ENCODE measurements around the gene M1AP. TPM values are rescaled to one million over a fixed set of nuclear protein-coding genes. Genes with fewer than 3 reads are reported as not detected.
A peak's percentile ranks its signal among the peaks of the same experiment; 100 is the strongest.

M1AP gene
- total RNA-seq, 2 experiments from 2014 or later = not detected

DNA sequence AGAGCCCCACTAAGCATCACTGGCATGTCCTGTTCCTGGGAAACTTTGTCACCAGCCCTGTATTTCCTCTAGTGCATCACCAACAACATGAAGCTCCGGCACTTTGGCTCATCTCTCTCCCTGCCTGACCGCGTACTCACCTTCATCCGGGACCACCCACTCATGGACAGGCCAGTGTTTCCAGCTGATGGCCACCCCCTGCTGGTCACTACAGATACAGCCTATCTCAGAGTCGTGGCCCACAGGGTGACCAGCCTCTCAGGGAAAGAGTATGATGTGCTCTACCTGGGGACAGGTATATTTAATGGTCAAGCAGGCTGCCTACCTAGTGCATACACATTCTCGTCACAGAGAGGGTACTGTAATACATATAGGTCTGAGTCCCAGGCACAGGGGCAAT is 27.0 kb upstream of the M1AP start:
- POLR2A ChIA-PET = no interaction called here
- DNase-seq = no peak
- Mint-ChIP-seq H3K27me3 (no peaks in the 10 kb centered on the region), H3K4me3 (no peak overlapping the region), H3K36me3 (ENCODE audit: low read depth) (peaks cover 9% of the 10 kb centered on the region), H3K4me1 (no peaks in the 10 kb centered on the region), H3K27ac (no peak overlapping the region), H3K9me3 (no peaks in the 10 kb centered on the region)
- CTCF ChIA-PET = interaction anchor here (1.4 kb wide), 1 partner anchor 16 kb away, joined by 3 read pairs; no protein-coding TSS in a partner anchor

DNA sequence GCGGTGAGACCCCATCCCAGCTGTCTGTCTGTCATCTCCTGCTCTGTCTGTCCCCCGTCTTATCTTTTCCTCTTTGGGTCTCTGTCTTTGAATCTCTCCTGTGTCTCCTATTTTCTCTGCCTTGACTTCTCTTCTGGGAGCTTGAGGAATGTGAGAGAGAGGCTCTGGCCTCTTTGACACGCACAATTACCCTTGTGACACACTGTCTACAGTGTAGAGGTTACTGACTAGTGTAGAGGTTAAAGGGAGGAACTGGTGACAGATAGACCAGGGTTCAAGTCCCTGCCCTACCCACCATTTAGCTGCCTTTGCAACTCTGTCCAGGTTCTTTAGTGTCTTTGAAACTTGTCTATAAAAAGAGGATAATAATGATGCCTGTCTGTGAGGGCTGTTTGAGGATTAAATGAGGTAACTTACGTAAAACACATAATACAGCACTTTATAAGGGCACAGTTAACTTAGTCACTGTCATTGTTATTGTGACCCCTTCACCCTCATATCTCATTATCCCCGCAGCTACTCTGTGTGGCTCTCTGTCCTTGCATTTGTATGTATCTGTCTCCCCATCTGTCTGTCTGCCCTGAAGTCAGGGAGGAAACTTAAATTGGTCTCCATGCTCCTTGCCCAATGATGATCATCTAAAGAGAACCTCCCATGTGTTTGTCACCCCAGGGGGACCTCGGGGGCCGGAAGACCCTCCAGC is 25.8 kb upstream of the M1AP start:
- Mint-ChIP-seq H3K36me3 (ENCODE audit: low read depth) (peaks cover 9% of the 10 kb centered on the region), H3K4me1 (no peaks in the 10 kb centered on the region), H3K9me3 (no peaks in the 10 kb centered on the region), H3K4me3 (no peak overlapping the region), H3K27me3 (no peaks in the 10 kb centered on the region), H3K27ac (no peak overlapping the region)
- ChIA-PET POLR2A (no interaction called here), CTCF (no interaction called here)
- DNase-seq = no peak

DNA sequence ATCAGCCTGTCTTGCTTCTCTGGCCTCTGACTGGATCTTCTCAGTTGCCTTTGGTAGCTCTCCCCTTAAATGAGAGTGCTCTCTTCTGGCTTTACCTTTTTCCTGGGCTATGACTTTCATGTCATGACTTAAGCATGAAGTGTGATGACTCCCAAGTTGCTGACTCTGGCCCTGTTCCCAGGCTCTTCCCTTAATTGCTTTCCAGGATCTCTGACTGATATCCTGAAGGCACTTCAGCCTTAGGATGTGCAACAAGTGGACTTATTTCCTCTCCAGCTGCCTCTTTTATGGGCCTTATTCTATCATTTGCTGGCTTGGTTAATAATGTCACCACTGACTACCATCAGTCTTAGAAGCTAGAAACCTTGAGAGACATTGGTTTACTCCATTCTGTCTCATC is 23.3 kb upstream of the M1AP start:
- Mint-ChIP-seq H3K4me1 (no peaks in the 10 kb centered on the region), H3K4me3 (no peak overlapping the region), H3K36me3 (ENCODE audit: low read depth) (peaks cover 7% of the 10 kb centered on the region), H3K9me3 (no peaks in the 10 kb centered on the region), H3K27ac (no peak overlapping the region), H3K27me3 (no peaks in the 10 kb centered on the region)
- ChIA-PET POLR2A (no interaction called here), CTCF (no interaction called here)
- no peak for DNase-seq

DNA sequence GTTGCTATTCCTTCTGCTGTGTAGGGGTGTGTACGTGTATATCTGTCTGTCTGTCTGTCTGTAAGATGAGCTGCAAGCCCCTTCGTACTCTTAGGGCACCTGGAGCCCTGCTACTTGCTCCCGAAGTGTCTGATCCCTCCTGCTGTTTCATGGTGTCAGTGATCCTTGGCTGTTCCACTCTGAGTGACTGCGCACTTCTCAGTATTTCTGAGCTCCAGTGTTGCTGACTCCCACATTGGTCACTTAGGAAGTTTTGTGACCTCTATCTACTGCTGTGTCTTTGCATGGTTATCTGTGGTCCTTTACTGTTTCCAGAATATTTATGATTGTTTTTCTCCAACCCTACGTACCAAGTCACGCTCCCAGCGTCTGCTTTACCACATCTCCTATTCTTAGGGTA is 22.1 kb upstream of the M1AP start:
- no peak overlapping the region for H3K4me3 Mint-ChIP-seq
- ChIA-PET CTCF (no interaction called here), POLR2A (no interaction called here)
- DNase-seq = no peak
- no peaks in the 10 kb centered on the region for H3K27me3 Mint-ChIP-seq
- H3K27ac Mint-ChIP-seq = no peak overlapping the region
- no peaks in the 10 kb centered on the region for H3K36me3 Mint-ChIP-seq (ENCODE audit: low read depth)
- H3K4me1 Mint-ChIP-seq = no peaks in the 10 kb centered on the region
- H3K9me3 Mint-ChIP-seq = no peaks in the 10 kb centered on the region

DNA sequence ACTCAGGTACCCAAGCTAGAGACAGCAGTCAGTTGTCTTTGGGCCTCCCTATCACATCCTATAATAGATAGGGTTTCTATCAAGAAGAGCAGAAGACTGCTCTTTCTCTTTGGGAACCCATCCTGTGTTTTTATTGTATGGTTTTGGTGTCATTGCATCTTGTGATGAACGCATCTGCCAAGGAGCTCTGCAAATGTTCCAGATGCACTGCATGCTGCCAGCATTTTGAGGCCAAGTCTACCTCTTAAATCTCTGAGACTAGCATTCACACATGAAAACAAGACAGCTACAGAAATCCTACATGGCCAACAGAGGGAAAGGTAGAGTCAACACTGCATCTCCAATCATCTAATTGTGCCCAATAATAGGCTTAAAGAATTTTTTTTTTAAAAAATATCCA is 20.0 kb upstream of the M1AP start:
- H3K36me3 Mint-ChIP-seq (ENCODE audit: low read depth) = no peaks in the 10 kb centered on the region
- no peaks in the 10 kb centered on the region for H3K27me3 Mint-ChIP-seq
- H3K27ac Mint-ChIP-seq = no peak overlapping the region
- no peaks in the 10 kb centered on the region for H3K9me3 Mint-ChIP-seq
- CTCF ChIA-PET = interaction anchor here (0.7 to 1.2 kb wide), 2 partner anchors 27 to 97 kb away, joined by 3 read pairs; no protein-coding TSS in a partner anchor
- POLR2A ChIA-PET = no interaction called here
- H3K4me1 Mint-ChIP-seq = no peaks in the 10 kb centered on the region
- no peak overlapping the region for H3K4me3 Mint-ChIP-seq
- DNase-seq = no peak

DNA sequence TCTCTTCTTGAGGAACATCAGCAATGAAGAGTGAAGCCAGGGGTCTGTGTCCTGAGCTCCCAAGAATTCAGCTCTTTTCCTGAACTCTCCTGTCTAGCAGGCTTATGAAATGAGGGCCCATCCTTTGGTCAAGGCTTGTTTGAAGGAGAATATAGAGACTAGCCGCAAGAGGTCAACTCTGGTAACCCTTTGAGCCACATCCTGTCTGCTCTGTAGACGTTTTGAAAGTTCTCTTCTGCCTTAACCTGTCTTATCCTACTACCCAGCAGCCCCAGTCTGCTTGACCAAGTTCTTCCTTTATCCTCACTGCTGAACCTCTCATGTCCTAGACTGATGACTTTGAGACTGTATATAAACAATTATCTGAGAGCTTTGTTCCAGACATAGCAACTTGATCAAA is 11.3 kb upstream of the M1AP start:
- no peak overlapping the region for H3K4me3 Mint-ChIP-seq
- POLR2A ChIA-PET = no interaction called here
- DNase-seq = no peak
- CTCF ChIA-PET = no interaction called here
- peaks cover 11% of the 10 kb centered on the region for H3K4me1 Mint-ChIP-seq
- H3K27ac Mint-ChIP-seq = no peak overlapping the region
- H3K36me3 Mint-ChIP-seq (ENCODE audit: low read depth) = no peaks in the 10 kb centered on the region
- H3K27me3 Mint-ChIP-seq = peaks cover 7% of the 10 kb centered on the region
- no peaks in the 10 kb centered on the region for H3K9me3 Mint-ChIP-seq

- Mint-ChIP-seq H3K4me1 (peaks cover 13% of the 10 kb centered on the region), H3K27me3 (peaks cover 7% of the 10 kb centered on the region), H3K9me3 (no peaks in the 10 kb centered on the region), H3K4me3 (no peak overlapping the region), H3K36me3 (ENCODE audit: low read depth) (no peaks in the 10 kb centered on the region), H3K27ac (no peak overlapping the region)
- ChIA-PET CTCF (no interaction called here), POLR2A (no interaction called here)
- no peak for DNase-seq
Measured at GRCh38 chr2:74658516-74658915, 10.4 kb upstream of the M1AP start.

DNA sequence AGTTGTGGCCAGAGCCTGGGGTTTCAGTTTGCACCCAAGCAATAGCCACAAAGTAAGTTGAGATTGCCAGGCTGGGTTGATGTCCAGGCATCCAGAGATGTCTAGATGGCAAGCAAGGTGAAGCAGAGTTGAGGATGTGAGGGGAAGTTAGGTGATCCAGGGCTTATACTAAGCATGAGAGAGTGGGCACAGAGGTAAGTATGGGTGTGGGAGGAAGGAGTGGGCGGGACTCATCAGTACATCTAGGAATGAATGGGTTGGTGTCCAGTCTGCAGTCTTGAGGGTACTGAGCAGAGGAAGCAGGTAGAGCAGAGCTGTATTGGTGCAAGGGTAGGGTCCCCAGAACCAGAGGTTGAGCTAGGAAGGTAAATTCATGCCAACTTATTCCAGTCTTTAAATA is 7.4 kb upstream of the M1AP start:
- H3K4me3 Mint-ChIP-seq = peak overlapping the region; percentile 31
- peaks cover 9% of the 10 kb centered on the region for H3K27me3 Mint-ChIP-seq
- no peak overlapping the region for H3K27ac Mint-ChIP-seq
- no peaks in the 10 kb centered on the region for H3K9me3 Mint-ChIP-seq
- CTCF ChIA-PET = interaction anchor here (0.6 kb wide), 1 partner anchor 172 kb away, joined by 3 read pairs; the partner anchor contains the start of gene TTC31
- no peak for DNase-seq
- POLR2A ChIA-PET = no interaction called here
- H3K36me3 Mint-ChIP-seq (ENCODE audit: low read depth) = no peaks in the 10 kb centered on the region
- H3K4me1 Mint-ChIP-seq = peaks cover 18% of the 10 kb centered on the region

DNA sequence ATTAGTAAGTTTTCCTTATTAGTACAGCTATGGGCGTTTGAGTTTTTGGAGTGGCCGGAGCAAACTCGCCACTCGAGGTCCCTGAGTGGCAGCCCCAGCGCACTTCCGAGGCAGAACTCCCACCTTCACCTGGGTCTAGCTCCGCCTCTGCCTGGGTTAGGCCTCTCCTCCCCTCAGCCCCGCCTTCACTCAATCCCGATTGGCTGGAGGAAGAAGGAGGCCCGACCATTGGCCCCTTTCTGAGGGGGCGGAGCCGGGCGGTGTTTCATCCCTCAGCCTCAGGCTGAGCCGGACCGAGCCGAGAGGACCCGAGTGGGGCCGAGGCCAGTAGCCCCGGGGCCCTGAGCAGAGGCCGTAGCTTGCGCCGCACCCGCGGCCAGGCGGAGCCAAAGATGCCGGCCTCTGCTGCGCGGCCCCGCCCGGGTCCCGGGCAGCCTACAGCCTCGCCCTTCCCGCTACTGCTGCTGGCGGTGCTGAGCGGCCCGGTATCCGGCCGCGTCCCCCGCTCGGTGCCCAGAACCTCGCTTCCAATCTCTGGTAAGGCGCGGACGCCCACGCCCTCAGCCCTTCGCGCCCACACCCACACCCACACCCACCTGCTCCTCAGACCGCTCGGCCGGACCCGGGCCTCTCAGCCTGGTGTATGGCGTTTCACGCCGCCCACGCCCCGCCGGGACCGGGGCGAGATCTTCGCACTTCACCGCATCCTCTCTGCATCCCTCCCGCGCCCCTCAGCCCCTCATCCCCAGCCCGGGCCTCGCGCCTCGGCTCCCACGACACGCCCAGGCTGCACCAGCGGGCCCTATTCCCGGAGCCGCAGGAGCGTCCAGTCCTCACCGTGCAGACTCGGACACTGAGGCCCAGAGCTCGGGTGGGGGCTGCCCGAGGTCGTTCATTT is 6.1 kb upstream of the M1AP start, which contains the start of gene SEMA4F:
TSS of gene SEMA4F (plus strand) at position 263 of the 898 bp plus-strand sequence. CDS start at position 393, 130 bp downstream.
- ChIA-PET CTCF (interaction anchor here (1.0 to 1.3 kb wide), 2 partner anchors 69 to 262 kb away, joined by 3 read pairs; no protein-coding TSS in a partner anchor), POLR2A (interaction anchor here (1.0 kb wide), 1 partner anchor 1056 kb away, joined by 3 read pairs; the partner anchor contains the start of gene GCFC2)
- Mint-ChIP-seq H3K4me1 (peaks cover 18% of the 10 kb centered on the region), H3K4me3 (peak within 1 kb of the TSS; percentile 74), H3K27me3 (peaks cover 15% of the 10 kb centered on the region), H3K9me3 (no peaks in the 10 kb centered on the region), H3K27ac (no peak within 1 kb of the TSS), H3K36me3 (ENCODE audit: low read depth) (no peaks in the 10 kb centered on the region)
- DNase-seq = peak; percentile 95

DNA sequence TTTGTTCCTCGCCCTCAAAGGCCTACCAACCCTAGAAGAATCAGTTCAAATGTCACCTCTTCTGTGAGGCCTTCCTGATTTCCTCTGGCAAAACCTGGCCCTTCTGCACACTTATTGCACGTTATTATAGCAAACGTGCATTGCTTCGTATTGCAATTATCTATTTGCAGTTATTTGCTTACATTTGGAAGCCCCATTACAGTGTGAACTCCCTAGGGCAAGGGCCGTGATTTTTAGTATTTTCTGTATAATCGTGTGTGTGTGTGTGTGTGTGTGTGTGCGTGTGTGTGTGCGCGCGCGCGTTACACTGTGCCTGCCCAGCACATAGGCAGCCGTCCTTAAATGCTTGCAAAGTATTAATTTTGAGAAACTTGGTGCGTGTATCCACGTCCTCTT is 5.5 kb upstream of the M1AP start:
- Mint-ChIP-seq H3K36me3 (ENCODE audit: low read depth) (no peaks in the 10 kb centered on the region), H3K27me3 (peaks cover 17% of the 10 kb centered on the region), H3K4me3 (peak overlapping the region; percentile 74), H3K4me1 (peaks cover 18% of the 10 kb centered on the region), H3K9me3 (no peaks in the 10 kb centered on the region), H3K27ac (no peak overlapping the region)
- ChIA-PET CTCF (interaction anchor here (1.0 to 1.3 kb wide), 2 partner anchors 68 to 262 kb away, joined by 3 read pairs; no protein-coding TSS in a partner anchor), POLR2A (no interaction called here)
- DNase-seq = no peak

DNA sequence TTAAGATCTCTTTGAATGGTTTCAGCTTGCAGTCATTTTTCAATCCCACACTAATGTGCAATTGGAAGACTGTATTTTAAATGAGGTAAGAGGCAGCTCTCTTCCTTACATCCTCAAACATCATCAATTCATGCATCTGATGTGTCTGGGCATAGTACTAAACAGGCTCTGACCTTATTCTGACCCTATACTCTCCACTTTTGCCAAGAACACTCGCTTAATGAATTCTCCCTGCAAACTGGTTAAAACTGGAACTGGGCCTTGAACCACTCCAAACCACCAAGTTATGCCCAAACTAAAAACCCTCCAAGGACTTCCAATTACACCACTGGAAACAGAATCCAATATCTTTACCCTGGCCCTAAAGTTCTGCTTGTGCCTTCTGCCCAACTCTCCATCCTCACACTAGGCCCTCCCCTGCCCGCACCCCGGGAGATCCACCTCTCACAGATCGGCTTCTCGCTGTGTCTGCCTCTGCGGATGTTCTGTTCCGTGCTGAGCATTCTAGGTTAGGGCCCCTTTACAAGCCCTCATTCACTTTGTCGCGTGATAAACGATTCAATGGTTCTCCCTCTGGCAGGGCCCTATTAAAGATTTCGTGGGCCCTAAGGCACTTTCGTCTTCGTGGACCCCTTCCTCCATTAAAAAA is 1.2 kb downstream of the M1AP start:
- POLR2A ChIA-PET = no interaction called here
- Mint-ChIP-seq H3K27me3 (peaks cover 20% of the 10 kb centered on the region), H3K27ac (no peak overlapping the region), H3K4me1 (peaks cover 1% of the 10 kb centered on the region), H3K9me3 (no peaks in the 10 kb centered on the region), H3K4me3 (no peak overlapping the region), H3K36me3 (ENCODE audit: low read depth) (no peaks in the 10 kb centered on the region)
- DNase-seq = no peak
- CTCF ChIA-PET = interaction anchor here (1.5 kb wide), 1 partner anchor 61 kb away, joined by 5 read pairs; no protein-coding TSS in a partner anchor

GRCh38 chr2:74646201-74646600 is 1.9 kb downstream of the M1AP start:
- no peak overlapping the region for H3K4me3 Mint-ChIP-seq
- no peaks in the 10 kb centered on the region for H3K36me3 Mint-ChIP-seq (ENCODE audit: low read depth)
- peaks cover 1% of the 10 kb centered on the region for H3K4me1 Mint-ChIP-seq
- H3K27me3 Mint-ChIP-seq = peaks cover 20% of the 10 kb centered on the region
- ChIA-PET CTCF (interaction anchor here (1.5 kb wide), 1 partner anchor 60 kb away, joined by 5 read pairs; no protein-coding TSS in a partner anchor), POLR2A (no interaction called here)
- no peak for DNase-seq
- H3K9me3 Mint-ChIP-seq = no peaks in the 10 kb centered on the region
- no peak overlapping the region for H3K27ac Mint-ChIP-seq

DNA sequence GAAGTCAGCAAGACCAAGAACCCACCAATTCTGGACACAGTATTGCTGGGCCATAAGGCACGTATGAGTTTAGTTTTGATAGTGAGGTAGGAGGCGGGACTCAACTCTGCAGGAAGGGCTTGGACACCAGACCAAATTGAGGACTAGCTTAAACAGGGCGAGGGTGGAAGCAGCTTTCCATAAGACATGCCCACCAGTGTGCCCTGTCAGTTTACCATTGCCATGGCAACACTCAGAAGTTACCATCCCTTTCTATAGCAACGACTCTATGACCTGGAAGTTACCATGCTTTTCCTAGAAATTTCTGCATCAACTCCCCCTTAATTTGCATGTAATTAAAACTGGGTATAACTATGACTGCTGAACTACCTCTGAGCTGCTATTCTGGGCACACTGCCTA is 2.8 kb downstream of the M1AP start:
- Mint-ChIP-seq H3K4me3 (no peak overlapping the region), H3K27me3 (peaks cover 24% of the 10 kb centered on the region), H3K36me3 (ENCODE audit: low read depth) (no peaks in the 10 kb centered on the region), H3K27ac (no peak overlapping the region), H3K9me3 (no peaks in the 10 kb centered on the region), H3K4me1 (peaks cover 1% of the 10 kb centered on the region)
- CTCF ChIA-PET = interaction anchor here (1.5 kb wide), 1 partner anchor 59 kb away, joined by 5 read pairs; no protein-coding TSS in a partner anchor
- POLR2A ChIA-PET = no interaction called here
- DNase-seq = no peak
